HL-60 (cell line): Measurements from ENCODE around the gene C2orf92.

Experiments
- DNase-seq, 2 experiments: peaks; one replicate each; pipeline ENCODE4 v3.0.0-alpha.2; 2010 to 2020; ENCODE audit warnings: low read depth in 1 of 2, low spot score in 1 of 2
- H3K27ac ChIP-seq: fragments of 250-450 bp; sonication (Bioruptor Pico); replicated peaks from 2 replicates; pipeline ENCODE4 v1.5.1; 2020; ENCODE audit warnings: mild to moderate bottlenecking, moderate library complexity
- H3K27me3 ChIP-seq: fragments of 250-450 bp; sonication (Bioruptor Pico); 2 replicates; pipeline ENCODE4 v1.5.1; 2021; ENCODE audit warnings: mild to moderate bottlenecking, moderate library complexity; ENCODE audit not compliant: insufficient read depth, poor library complexity, severe bottlenecking
- H3K4me3 ChIP-seq: replicated peaks from 2 replicates; pipeline ENCODE4 v1.5.1; 2011; ENCODE audit warnings: mild to moderate bottlenecking, control low read depth, low read length; ENCODE audit not compliant: insufficient read depth
- GABPA ChIP-seq: IDR thresholded peaks from 2 replicates; pipeline ENCODE4 v1.6.1; 2012; ENCODE audit warnings: low read depth
- POLR2AphosphoS5 ChIP-seq: IDR thresholded peaks from 2 replicates; pipeline ENCODE4 v1.6.1; 2012; ENCODE audit warnings: low read depth
- SPI1 ChIP-seq: IDR thresholded peaks from 2 replicates; pipeline ENCODE4 v1.6.1; 2012; ENCODE audit warnings: low read depth, mild to moderate bottlenecking, borderline replicate concordance
- TF ChIP-seq, protein P1 (sequence below): IDR thresholded peaks from 2 replicates; pipeline ENCODE4 v1.6.1; 2012; ENCODE audit warnings: low read depth; ENCODE audit not compliant: insufficient replicate concordance
- TF ChIP-seq, protein P2 (sequence below): IDR thresholded peaks from one replicate; pipeline ENCODE4 v1.5.1; 2011; ENCODE audit warnings: low read length, control low read depth, inconsistent platforms; ENCODE audit not compliant: insufficient read depth

Gene C2orf92

DNA sequence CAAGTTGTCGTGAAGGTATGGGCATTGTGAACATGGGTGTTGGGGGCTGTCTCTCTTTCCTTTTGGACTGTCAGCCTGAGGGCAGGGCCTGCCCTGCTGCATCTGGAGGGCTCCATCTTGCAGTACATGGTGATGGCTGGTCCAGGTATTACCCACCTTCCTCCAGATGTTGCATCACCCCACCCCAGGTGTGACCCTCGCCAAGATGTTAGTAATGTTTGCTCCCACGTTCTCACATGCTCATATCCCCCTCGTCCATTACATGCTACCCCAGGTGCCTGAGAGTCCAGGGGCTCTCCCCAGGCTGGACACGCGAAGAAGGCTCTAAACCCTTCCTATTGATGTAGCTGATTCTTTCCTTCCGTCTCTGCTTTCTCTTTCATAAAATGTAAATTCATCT, 57.8 kb downstream of the C2orf92 start:
- TF ChIP-seq, protein P1, sequence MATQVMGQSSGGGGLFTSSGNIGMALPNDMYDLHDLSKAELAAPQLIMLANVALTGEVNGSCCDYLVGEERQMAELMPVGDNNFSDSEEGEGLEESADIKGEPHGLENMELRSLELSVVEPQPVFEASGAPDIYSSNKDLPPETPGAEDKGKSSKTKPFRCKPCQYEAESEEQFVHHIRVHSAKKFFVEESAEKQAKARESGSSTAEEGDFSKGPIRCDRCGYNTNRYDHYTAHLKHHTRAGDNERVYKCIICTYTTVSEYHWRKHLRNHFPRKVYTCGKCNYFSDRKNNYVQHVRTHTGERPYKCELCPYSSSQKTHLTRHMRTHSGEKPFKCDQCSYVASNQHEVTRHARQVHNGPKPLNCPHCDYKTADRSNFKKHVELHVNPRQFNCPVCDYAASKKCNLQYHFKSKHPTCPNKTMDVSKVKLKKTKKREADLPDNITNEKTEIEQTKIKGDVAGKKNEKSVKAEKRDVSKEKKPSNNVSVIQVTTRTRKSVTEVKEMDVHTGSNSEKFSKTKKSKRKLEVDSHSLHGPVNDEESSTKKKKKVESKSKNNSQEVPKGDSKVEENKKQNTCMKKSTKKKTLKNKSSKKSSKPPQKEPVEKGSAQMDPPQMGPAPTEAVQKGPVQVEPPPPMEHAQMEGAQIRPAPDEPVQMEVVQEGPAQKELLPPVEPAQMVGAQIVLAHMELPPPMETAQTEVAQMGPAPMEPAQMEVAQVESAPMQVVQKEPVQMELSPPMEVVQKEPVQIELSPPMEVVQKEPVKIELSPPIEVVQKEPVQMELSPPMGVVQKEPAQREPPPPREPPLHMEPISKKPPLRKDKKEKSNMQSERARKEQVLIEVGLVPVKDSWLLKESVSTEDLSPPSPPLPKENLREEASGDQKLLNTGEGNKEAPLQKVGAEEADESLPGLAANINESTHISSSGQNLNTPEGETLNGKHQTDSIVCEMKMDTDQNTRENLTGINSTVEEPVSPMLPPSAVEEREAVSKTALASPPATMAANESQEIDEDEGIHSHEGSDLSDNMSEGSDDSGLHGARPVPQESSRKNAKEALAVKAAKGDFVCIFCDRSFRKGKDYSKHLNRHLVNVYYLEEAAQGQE: no peak

DNA sequence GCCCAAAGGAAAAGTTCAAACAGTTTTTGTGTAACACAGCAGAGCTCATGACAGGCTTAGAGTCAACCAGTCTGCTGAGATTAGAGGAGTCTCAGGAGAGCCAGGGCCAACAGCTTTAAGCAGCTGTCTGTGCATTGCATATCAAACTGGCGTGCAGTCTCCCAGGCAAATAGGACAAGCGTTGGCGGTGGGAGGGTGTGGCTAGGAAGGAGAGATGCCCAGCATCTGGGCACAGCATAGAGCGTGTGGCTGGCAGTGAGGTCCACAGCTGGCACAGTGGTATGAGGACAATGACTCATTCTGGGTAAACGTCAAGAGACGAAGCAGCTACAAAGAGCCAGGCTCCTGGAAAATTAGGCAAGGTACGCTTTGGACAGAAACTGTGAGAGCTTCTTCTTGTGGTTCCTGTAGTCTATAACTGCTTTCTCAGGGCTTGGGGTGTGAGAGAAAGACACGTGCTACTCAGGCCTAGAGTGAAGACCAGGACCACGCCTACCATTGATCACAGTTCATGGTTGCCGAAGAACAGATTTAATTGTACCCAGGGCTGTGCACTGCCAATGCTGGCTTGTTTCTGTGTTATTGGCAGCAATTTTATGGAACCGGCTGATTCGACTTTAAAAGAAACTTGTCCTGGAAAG, 58.7 kb downstream of the C2orf92 start:
- no peak overlapping the region for H3K27ac ChIP-seq
- no peak for DNase-seq
- H3K27me3 ChIP-seq: no peaks in the 10 kb centered on the region
- TF ChIP-seq POLR2AphosphoS5: no peak
- no peak for TF ChIP-seq GABPA
- no peak overlapping the region for H3K4me3 ChIP-seq

More for the DNA sequence above, 57.8 kb downstream of the C2orf92 start:
- DNase-seq: no peak
- Histone ChIP-seq H3K27me3 (no peaks in the 10 kb centered on the region), H3K27ac (no peak overlapping the region), H3K4me3 (no peak overlapping the region)

DNA sequence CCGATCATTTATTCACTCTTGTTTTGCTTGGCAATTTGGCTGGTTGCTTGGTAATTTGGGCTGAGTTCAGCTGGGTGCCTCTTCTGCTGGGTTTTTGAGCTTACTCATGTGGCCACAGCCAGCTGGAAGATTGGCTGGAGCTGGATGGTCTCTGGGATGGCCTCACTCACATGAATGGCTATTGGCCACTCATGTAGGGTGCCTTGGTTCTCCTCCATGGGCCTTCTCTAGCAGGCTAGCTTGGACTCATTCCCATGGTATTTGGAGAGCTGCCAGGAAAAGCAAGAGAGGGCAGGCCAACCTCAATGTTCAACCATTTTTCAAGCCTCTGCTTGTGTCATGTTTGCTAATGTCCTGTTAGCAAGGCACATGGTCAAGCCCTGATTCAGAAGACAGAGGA, 60.7 kb downstream of the C2orf92 start:
- DNase-seq: no peak
- H3K4me3 ChIP-seq: no peak overlapping the region
- TF ChIP-seq, protein P1: no peak
- TF ChIP-seq, protein P2, sequence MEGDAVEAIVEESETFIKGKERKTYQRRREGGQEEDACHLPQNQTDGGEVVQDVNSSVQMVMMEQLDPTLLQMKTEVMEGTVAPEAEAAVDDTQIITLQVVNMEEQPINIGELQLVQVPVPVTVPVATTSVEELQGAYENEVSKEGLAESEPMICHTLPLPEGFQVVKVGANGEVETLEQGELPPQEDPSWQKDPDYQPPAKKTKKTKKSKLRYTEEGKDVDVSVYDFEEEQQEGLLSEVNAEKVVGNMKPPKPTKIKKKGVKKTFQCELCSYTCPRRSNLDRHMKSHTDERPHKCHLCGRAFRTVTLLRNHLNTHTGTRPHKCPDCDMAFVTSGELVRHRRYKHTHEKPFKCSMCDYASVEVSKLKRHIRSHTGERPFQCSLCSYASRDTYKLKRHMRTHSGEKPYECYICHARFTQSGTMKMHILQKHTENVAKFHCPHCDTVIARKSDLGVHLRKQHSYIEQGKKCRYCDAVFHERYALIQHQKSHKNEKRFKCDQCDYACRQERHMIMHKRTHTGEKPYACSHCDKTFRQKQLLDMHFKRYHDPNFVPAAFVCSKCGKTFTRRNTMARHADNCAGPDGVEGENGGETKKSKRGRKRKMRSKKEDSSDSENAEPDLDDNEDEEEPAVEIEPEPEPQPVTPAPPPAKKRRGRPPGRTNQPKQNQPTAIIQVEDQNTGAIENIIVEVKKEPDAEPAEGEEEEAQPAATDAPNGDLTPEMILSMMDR: no peak
- TF ChIP-seq GABPA (no peak), SPI1 (no peak), POLR2AphosphoS5 (no peak)
- no peaks in the 10 kb centered on the region for H3K27me3 ChIP-seq
- no peak overlapping the region for H3K27ac ChIP-seq

DNA sequence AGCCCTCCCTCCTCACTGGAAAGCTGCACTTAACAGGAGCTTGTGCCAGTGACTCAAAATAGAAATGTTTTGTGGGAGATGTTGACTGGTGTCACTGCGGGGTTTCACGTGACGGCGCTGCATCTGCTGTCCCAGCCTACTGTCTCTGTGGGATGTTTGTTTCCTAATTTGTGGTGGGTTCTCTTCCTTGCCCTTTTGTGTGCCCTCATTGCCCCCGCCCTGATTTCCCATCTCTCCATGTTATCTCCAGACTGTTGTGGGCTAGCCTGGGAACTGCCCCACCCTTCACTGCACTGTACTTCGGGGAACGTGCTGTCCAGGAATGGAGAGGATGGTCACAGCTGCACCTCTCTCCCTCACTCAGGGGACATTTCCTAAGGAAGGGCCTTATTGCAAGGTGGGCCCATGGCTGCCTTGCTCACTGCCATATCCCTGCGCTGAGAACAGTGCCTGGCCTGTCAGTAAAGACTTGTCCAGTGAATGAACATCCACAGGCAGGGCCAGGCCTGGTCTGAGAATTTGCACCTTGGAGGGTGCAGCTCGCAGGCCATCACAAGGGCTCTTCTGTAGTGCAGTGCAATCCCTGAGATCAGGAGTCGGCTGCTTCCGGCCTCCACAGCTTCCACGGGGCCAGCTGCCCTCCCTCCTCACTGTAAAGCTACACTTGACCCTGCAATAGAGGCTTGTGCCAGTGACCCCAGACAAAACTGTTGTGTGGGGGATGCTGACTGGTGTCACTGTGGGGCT, 61.9 kb downstream of the C2orf92 start:
- H3K27ac ChIP-seq: no peak overlapping the region

More for the DNA sequence above, 61.9 kb downstream of the C2orf92 start:
- Histone ChIP-seq H3K27me3 (no peaks in the 10 kb centered on the region), H3K4me3 (no peak overlapping the region)
- TF ChIP-seq, protein P2: no peak
- TF ChIP-seq, protein P1: no peak
- no peak for DNase-seq
